HEK293 (cell line): ENCODE measurements around the gene CDK2AP2.

Source experiments
- CTCF ChIA-PET: fragments of 350-600 bp; formaldehyde crosslinking; extraction: SDS; loops from one replicate; lab custom pipeline; 2021; ENCODE audit warnings: antibody characterized with exemption; lab: Yijun Ruan, JAX
- POLR2A ChIA-PET: fragments of 300-600 bp; formaldehyde crosslinking; extraction: SDS; loops from one replicate; lab custom pipeline; 2020; ENCODE audit warnings: antibody characterized with exemption, inconsistent platforms; lab: Yijun Ruan, JAX
- H3K27ac ChIP-seq: fragments of 200-500 bp; sonication (Bioruptor generic); 2 replicates; pipeline ENCODE4 v1.5.1; 2014; ENCODE audit warnings: low read depth, low read length, control low read depth, inconsistent platforms; ENCODE audit errors: extremely low read depth
- H3K36me3 ChIP-seq, 2 experiments: fragments of 200-500 bp in 1 of 2; sonication (Bioruptor generic) in 1 of 2; 1 replicate in 1 of 2; 2 replicates in 1 of 2; pipeline ENCODE4 v1.5.1; 2014 to 2017; ENCODE audit warnings: inconsistent platforms in 2 of 2, low read length in 2 of 2; ENCODE audit not compliant: control insufficient read depth in 2 of 2, insufficient read depth in 1 of 2
- H3K4me1 ChIP-seq: fragments of 200-500 bp; sonication (Bioruptor generic); 2 replicates; pipeline ENCODE4 v1.5.1; 2014; ENCODE audit warnings: mild to moderate bottlenecking, low read length, inconsistent platforms; ENCODE audit not compliant: control insufficient read depth, insufficient read depth
- H3K4me3 ChIP-seq: 2 replicates; pipeline ENCODE4 v1.5.1; 2011; ENCODE audit warnings: low read depth, mild to moderate bottlenecking, control low read depth, low read length, moderate library complexity
- H3K9me3 ChIP-seq: fragments of 200-500 bp; sonication (Bioruptor generic); 2 replicates; pipeline ENCODE4 v1.5.1; 2014; ENCODE audit warnings: low read depth, low read length, inconsistent platforms; ENCODE audit not compliant: control insufficient read depth, insufficient read depth
- AEBP2 ChIP-seq: fragments of 450-650 bp; formaldehyde crosslinking; IDR thresholded peaks from 2 replicates; pipeline ENCODE4 v1.5.1; 2016; ENCODE audit warnings: missing biosample characterization, missing genetic modification characterization, borderline replicate concordance
- EGR2 ChIP-seq: fragments of 450-650 bp; formaldehyde crosslinking; IDR thresholded peaks from 2 replicates; pipeline ENCODE4 v1.5.1; 2016; ENCODE audit warnings: low read depth, missing biosample characterization, missing genetic modification characterization
- MYNN ChIP-seq: fragments of 450-650 bp; formaldehyde crosslinking; IDR thresholded peaks from 2 replicates; pipeline ENCODE4 v1.5.1; 2016; ENCODE audit warnings: missing biosample characterization, missing genetic modification characterization, borderline replicate concordance
- PRDM4 ChIP-seq: fragments of 450-650 bp; formaldehyde crosslinking; IDR thresholded peaks from 2 replicates; pipeline ENCODE4 v1.5.1; 2017; ENCODE audit warnings: missing biosample characterization, missing genetic modification characterization
- REST ChIP-seq: fragments of 450-650 bp; formaldehyde crosslinking; IDR thresholded peaks from 2 replicates; pipeline ENCODE4 v1.5.1; 2016; ENCODE audit warnings: missing biosample characterization, missing genetic modification characterization
- SP3 ChIP-seq: fragments of 450-650 bp; formaldehyde crosslinking; IDR thresholded peaks from 2 replicates; pipeline ENCODE4 v1.5.1; 2016; ENCODE audit warnings: missing biosample characterization, missing genetic modification characterization
- ZNF148 ChIP-seq: fragments of 450-650 bp; formaldehyde crosslinking; IDR thresholded peaks from 2 replicates; pipeline ENCODE4 v1.5.0; 2017; ENCODE audit warnings: missing biosample characterization, missing genetic modification characterization, borderline replicate concordance
- ZNF16 ChIP-seq: fragments of 450-650 bp; formaldehyde crosslinking; IDR thresholded peaks from 2 replicates; pipeline ENCODE4 v1.5.1; 2016; ENCODE audit warnings: low read depth, missing biosample characterization, missing genetic modification characterization
- ZNF221 ChIP-seq: fragments of 450-650 bp; formaldehyde crosslinking; IDR thresholded peaks from 2 replicates; pipeline ENCODE4 v1.5.1; 2017; ENCODE audit warnings: missing biosample characterization, missing genetic modification characterization, borderline replicate concordance
- ZNF266 ChIP-seq: fragments of 450-650 bp; formaldehyde crosslinking; IDR thresholded peaks from 2 replicates; pipeline ENCODE4 v1.5.1; 2016; ENCODE audit warnings: missing biosample characterization, missing genetic modification characterization, low read depth
- ZNF280D ChIP-seq: fragments of 450-650 bp; formaldehyde crosslinking; IDR thresholded peaks from 2 replicates; pipeline ENCODE4 v1.5.1; 2016; ENCODE audit warnings: missing biosample characterization, missing genetic modification characterization
- ZNF335 ChIP-seq: fragments of 450-650 bp; formaldehyde crosslinking; conservative IDR thresholded peaks from 2 replicates; pipeline ENCODE4 v1.5.1; 2016; ENCODE audit warnings: missing biosample characterization, missing genetic modification characterization
- ZNF501 ChIP-seq: fragments of 450-650 bp; formaldehyde crosslinking; IDR thresholded peaks from 2 replicates; pipeline ENCODE4 v1.5.1; 2016; ENCODE audit warnings: missing biosample characterization, missing genetic modification characterization
- ZNF514 ChIP-seq: fragments of 450-650 bp; formaldehyde crosslinking; IDR thresholded peaks from 2 replicates; pipeline ENCODE4 v1.5.1; 2016; ENCODE audit warnings: missing biosample characterization, missing genetic modification characterization
- ZNF521 ChIP-seq: fragments of 450-650 bp; formaldehyde crosslinking; IDR thresholded peaks from 2 replicates; pipeline ENCODE4 v1.5.1; 2017; ENCODE audit warnings: missing biosample characterization, mild to moderate bottlenecking, missing genetic modification characterization
- ZNF701 ChIP-seq: fragments of 450-650 bp; formaldehyde crosslinking; IDR thresholded peaks from 2 replicates; pipeline ENCODE4 v1.5.1; 2016; ENCODE audit warnings: missing biosample characterization, missing genetic modification characterization
- ZNF792 ChIP-seq: fragments of 450-650 bp; formaldehyde crosslinking; IDR thresholded peaks from 2 replicates; pipeline ENCODE4 v1.5.1; 2016; ENCODE audit warnings: missing biosample characterization, missing genetic modification characterization
- ZNF837 ChIP-seq: fragments of 450-650 bp; formaldehyde crosslinking; IDR thresholded peaks from 2 replicates; pipeline ENCODE4 v1.5.1; 2016; ENCODE audit warnings: missing biosample characterization, missing genetic modification characterization

The CDK2AP2 gene

GRCh38 chr11:67539550-67539949, 31.6 kb upstream of the CDK2AP2 start:
- Histone ChIP-seq H3K4me1 (no peaks in the 10 kb centered on the region), H3K9me3 (no peaks in the 10 kb centered on the region), H3K4me3 (no peak overlapping the region), H3K27ac (no peak overlapping the region), H3K36me3 (no peaks in the 10 kb centered on the region)
- ChIA-PET CTCF (no interaction called here), POLR2A (no interaction called here)
- TF ChIP-seq ZNF280D (tag by site-specific recombination) (no peak), EGR2 (tag by site-specific recombination) (no peak), ZNF514 (no peak), ZNF501 (tag by site-specific recombination) (no peak), ZNF792 (tag by site-specific recombination) (no peak), ZNF521 (tag by site-specific recombination) (no peak), ZNF266 (tag by site-specific recombination) (no peak), PRDM4 (tag by site-specific recombination) (no peak), ZNF837 (tag by site-specific recombination) (no peak), ZNF335 (no peak), SP3 (tag by site-specific recombination) (no peak), ZNF701 (tag by site-specific recombination) (no peak), ZNF16 (no peak), ZNF221 (no peak), ZNF148 (tag by site-specific recombination) (no peak), MYNN (no peak), AEBP2 (tag by site-specific recombination) (no peak), REST (tag by site-specific recombination) (no peak)
